ENCODE measurements around the gene ITGA2. TPM values are rescaled to one million over a fixed set of nuclear protein-coding genes. Genes with fewer than 3 reads are reported as not detected.

The ITGA2 gene
- total RNA-seq, 2 experiments from 2014 or later = 4.3 to 4.8 TPM

GRCh38 chr5:53063176-53063575 is 74.0 kb downstream of the ITGA2 start:
- Mint-ChIP-seq H3K9me3 (ENCODE audit: insufficient read depth) (no peaks in the 10 kb centered on the region), H3K4me3 (no peak overlapping the region), H3K27ac (no peak overlapping the region), H3K36me3 (ENCODE audit: low read depth) (peaks cover 43% of the 10 kb centered on the region), H3K27me3 (ENCODE audit: low read depth) (peaks cover 8% of the 10 kb centered on the region), H3K4me1 (ENCODE audit: low read depth) (peaks cover 8% of the 10 kb centered on the region)
- POLR2A ChIA-PET = no interaction called here
- DNase-seq = no peak
- CTCF ChIA-PET = no interaction called here
- ATAC-seq = no peak

GRCh38 chr5:53063791-53064190 is 74.6 kb downstream of the ITGA2 start:
- DNase-seq (no peak), ATAC-seq (no peak)
- H3K9me3 Mint-ChIP-seq (ENCODE audit: insufficient read depth) = no peaks in the 10 kb centered on the region
- ChIA-PET POLR2A (no interaction called here), CTCF (interaction anchor here (1.4 kb wide), 1 partner anchor 28 kb away, joined by 3 read pairs; no protein-coding TSS in a partner anchor)
- H3K4me1 Mint-ChIP-seq (ENCODE audit: low read depth) = peaks cover 11% of the 10 kb centered on the region
- H3K27ac Mint-ChIP-seq = no peak overlapping the region
- H3K4me3 Mint-ChIP-seq = no peak overlapping the region
- H3K27me3 Mint-ChIP-seq (ENCODE audit: low read depth) = peaks cover 7% of the 10 kb centered on the region
- H3K36me3 Mint-ChIP-seq (ENCODE audit: low read depth) = peaks cover 41% of the 10 kb centered on the region

DNA sequence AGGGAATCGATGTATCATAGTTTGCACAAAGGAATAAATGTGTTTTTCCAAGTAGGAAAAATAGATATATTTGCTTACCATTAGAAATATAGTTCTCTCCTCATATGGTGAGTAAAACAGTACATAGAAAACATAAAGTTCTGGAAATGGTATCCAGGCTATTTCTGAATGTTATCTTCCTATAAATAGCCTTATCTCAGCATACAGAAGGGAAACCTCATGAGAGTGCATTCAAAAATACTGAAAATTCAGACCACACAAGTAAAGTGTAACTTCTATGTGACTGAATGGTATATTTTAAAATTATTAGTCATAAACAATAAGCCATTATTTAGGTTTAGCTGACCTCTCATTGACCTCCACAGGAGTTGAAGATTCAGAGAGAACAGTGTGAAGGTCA is 76.9 kb downstream of the ITGA2 start:
- DNase-seq (no peak), ATAC-seq (no peak)
- Mint-ChIP-seq H3K27me3 (ENCODE audit: low read depth) (peaks cover 4% of the 10 kb centered on the region), H3K4me3 (no peak overlapping the region), H3K27ac (no peak overlapping the region), H3K36me3 (ENCODE audit: low read depth) (peaks cover 43% of the 10 kb centered on the region), H3K9me3 (ENCODE audit: insufficient read depth) (no peaks in the 10 kb centered on the region), H3K4me1 (ENCODE audit: low read depth) (peaks cover 28% of the 10 kb centered on the region)
- CTCF ChIA-PET = no interaction called here
- POLR2A ChIA-PET = no interaction called here

- peaks cover 38% of the 10 kb centered on the region for H3K36me3 Mint-ChIP-seq (ENCODE audit: low read depth)
- CTCF ChIA-PET = interaction anchor here (1.1 to 2.6 kb wide), 3 partner anchors 27 to 123 kb away, joined by 3 to 13 read pairs (median 10); no protein-coding TSS in a partner anchor
Observed at GRCh38 chr5:53067641-53068040, 78.5 kb downstream of the ITGA2 start.

DNA sequence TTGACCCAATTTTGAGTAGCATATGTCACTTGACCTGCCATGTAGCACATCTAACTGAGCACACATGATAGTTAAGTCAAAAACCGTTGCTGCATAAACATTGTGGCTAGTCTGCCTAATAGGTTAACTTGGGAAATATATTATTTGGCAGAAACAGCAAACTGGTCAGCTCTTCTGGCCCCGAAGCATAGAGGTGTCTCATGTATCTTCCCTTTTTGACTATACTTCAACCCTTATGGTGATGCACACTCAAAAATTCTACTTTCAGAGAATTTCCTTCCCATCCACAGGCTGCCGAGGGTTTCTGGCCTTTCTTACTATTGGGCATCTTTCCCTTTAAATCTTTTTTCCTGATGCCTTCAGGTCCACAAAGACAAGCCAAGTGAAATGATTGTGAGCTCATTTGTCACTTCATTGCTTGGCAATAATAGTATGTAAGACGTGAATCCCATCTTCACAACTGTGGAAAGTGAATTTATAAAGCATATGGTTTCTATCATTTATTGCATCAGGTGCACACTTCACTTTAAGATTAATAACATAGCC is 79.2 kb downstream of the ITGA2 start:
- peaks cover 30% of the 10 kb centered on the region for H3K4me1 Mint-ChIP-seq (ENCODE audit: low read depth)
- H3K27ac Mint-ChIP-seq = no peak overlapping the region
- ChIA-PET CTCF (interaction anchor here (1.1 to 2.6 kb wide), 4 partner anchors 10 to 124 kb away, joined by 3 to 13 read pairs (median 8); no protein-coding TSS in a partner anchor), POLR2A (interaction anchor here (1.0 kb wide), 1 partner anchor 20 kb away, joined by 3 read pairs; no protein-coding TSS in a partner anchor)
- ATAC-seq (no peak), DNase-seq (no peak)
- no peak overlapping the region for H3K4me3 Mint-ChIP-seq
- H3K27me3 Mint-ChIP-seq (ENCODE audit: low read depth) = peaks cover 4% of the 10 kb centered on the region
- no peaks in the 10 kb centered on the region for H3K9me3 Mint-ChIP-seq (ENCODE audit: insufficient read depth)
- H3K36me3 Mint-ChIP-seq (ENCODE audit: low read depth) = peaks cover 43% of the 10 kb centered on the region

More at GRCh38 chr5:53067641-53068040, 78.5 kb downstream of the ITGA2 start:
- Mint-ChIP-seq H3K27me3 (ENCODE audit: low read depth) (peaks cover 2% of the 10 kb centered on the region), H3K4me1 (ENCODE audit: low read depth) (peaks cover 30% of the 10 kb centered on the region), H3K4me3 (no peak overlapping the region), H3K27ac (no peak overlapping the region), H3K9me3 (ENCODE audit: insufficient read depth) (no peaks in the 10 kb centered on the region)
- ATAC-seq = no peak
- POLR2A ChIA-PET = interaction anchor here (1.0 kb wide), 1 partner anchor 19 kb away, joined by 3 read pairs; no protein-coding TSS in a partner anchor
- no peak for DNase-seq

GRCh38 chr5:53069626-53070025 is 80.5 kb downstream of the ITGA2 start:
- peak overlapping the region; percentile 80 for H3K27ac Mint-ChIP-seq
- ChIA-PET CTCF (interaction anchor here (0.7 to 2.6 kb wide), 12 partner anchors 8 to 125 kb away, joined by 3 to 13 read pairs (median 5); no protein-coding TSS in a partner anchor), POLR2A (interaction anchor here (0.8 to 1.3 kb wide), 2 partner anchors 18 to 28 kb away, joined by 3 read pairs; no protein-coding TSS in a partner anchor)
- H3K27me3 Mint-ChIP-seq (ENCODE audit: low read depth) = peaks cover 5% of the 10 kb centered on the region
- peaks cover 51% of the 10 kb centered on the region for H3K36me3 Mint-ChIP-seq (ENCODE audit: low read depth)
- ATAC-seq = peak; percentile 94
- peak overlapping the region; percentile 44 for H3K4me3 Mint-ChIP-seq
- DNase-seq = peak; percentile 82
- H3K9me3 Mint-ChIP-seq (ENCODE audit: insufficient read depth) = no peaks in the 10 kb centered on the region
- peaks cover 30% of the 10 kb centered on the region for H3K4me1 Mint-ChIP-seq (ENCODE audit: low read depth)

DNA sequence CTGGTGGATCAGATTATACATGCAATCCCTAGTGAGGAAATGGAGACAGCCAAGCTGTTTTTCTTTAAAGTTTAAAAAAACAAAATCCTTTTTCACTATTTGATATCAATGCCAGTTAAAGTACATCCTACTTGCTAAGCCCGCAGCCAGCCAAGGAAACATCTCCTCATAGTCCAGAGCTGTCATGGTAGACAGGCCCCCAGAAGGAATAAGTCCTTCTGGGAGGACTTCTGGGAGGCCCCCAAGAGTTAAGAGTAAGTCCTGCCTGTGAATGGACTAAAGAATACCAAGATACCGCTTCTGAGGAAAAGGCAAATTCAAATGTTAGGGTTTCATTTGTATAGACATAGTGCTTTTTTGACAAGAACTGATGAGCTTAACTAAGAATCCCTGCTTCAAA is 82.1 kb downstream of the ITGA2 start:
- no peak overlapping the region for H3K27ac Mint-ChIP-seq
- H3K4me1 Mint-ChIP-seq (ENCODE audit: low read depth) = peaks cover 30% of the 10 kb centered on the region
- peaks cover 58% of the 10 kb centered on the region for H3K36me3 Mint-ChIP-seq (ENCODE audit: low read depth)
- H3K27me3 Mint-ChIP-seq (ENCODE audit: low read depth) = peaks cover 4% of the 10 kb centered on the region
- CTCF ChIA-PET = interaction anchor here (1.1 to 1.6 kb wide), 2 partner anchors 20 to 123 kb away, joined by 4 to 10 read pairs; no protein-coding TSS in a partner anchor
- ATAC-seq (no peak), DNase-seq (no peak)
- POLR2A ChIA-PET = no interaction called here
- no peaks in the 10 kb centered on the region for H3K9me3 Mint-ChIP-seq (ENCODE audit: insufficient read depth)
- no peak overlapping the region for H3K4me3 Mint-ChIP-seq

- Mint-ChIP-seq H3K27ac (no peak overlapping the region), H3K4me1 (ENCODE audit: low read depth) (peaks cover 30% of the 10 kb centered on the region), H3K4me3 (no peak overlapping the region), H3K36me3 (ENCODE audit: low read depth) (peaks cover 58% of the 10 kb centered on the region), H3K27me3 (ENCODE audit: low read depth) (peaks cover 4% of the 10 kb centered on the region), H3K9me3 (ENCODE audit: insufficient read depth) (no peaks in the 10 kb centered on the region)
- POLR2A ChIA-PET = no interaction called here
- CTCF ChIA-PET = interaction anchor here (1.1 to 1.6 kb wide), 2 partner anchors 20 to 124 kb away, joined by 4 to 10 read pairs; no protein-coding TSS in a partner anchor
- DNase-seq (no peak), ATAC-seq (no peak)
Observed at GRCh38 chr5:53071738-53072137, 82.6 kb downstream of the ITGA2 start.

DNA sequence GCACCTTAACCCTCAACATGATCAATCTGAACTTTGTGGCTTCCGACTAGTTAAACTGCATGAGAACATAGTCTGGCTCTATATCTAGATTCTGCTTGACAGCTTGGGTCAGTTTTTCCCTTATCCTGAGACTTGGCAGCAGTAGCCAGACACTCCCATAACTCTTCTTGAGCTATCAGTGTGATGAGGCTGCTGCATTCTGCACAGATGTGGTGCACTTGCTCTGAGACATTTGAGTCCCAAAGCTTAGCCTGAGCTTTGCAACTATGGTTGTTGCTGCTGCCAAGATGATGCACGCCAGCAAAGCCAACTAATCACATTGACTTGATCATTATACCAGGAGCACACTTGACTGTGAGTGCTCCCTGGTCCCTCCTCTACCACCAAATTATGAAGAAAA is 84.2 kb downstream of the ITGA2 start:
- ChIA-PET CTCF (interaction anchor here (1.0 kb wide), 1 partner anchor 16 kb away, joined by 3 read pairs; no protein-coding TSS in a partner anchor), POLR2A (no interaction called here)
- no peak for ATAC-seq
- Mint-ChIP-seq H3K27me3 (ENCODE audit: low read depth) (peaks cover 4% of the 10 kb centered on the region), H3K36me3 (ENCODE audit: low read depth) (peaks cover 55% of the 10 kb centered on the region), H3K4me3 (no peak overlapping the region), H3K4me1 (ENCODE audit: low read depth) (peaks cover 22% of the 10 kb centered on the region), H3K27ac (no peak overlapping the region), H3K9me3 (ENCODE audit: insufficient read depth) (no peaks in the 10 kb centered on the region)
- no peak for DNase-seq

DNA sequence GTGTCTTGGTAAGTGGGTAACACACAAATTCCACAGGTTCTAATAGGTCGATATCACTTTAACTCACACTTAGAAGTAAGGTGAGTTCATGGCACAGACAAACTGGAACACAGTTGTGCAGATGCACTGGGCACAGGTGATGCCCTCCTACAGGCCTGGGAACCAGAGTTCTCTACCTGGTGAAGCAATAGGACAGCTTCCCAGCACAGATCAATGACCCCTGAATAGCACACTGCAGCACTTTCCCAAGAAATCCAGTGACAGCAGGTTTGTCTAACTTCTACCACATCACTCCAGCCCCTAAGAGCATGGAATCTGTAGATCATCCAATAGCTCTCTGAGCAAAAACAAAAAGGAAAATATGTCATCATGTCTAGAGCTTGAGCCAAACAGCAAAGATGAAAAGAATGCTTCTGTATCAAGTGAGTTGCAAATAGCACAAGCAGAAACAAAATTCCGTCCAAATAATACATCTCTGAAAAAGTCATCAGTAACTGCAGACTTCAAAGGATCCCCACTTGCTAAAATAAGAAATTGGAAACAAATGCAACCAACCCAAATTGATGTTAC is 86.9 kb downstream of the ITGA2 start:
- DNase-seq = no peak
- Mint-ChIP-seq H3K4me1 (ENCODE audit: low read depth) (peaks cover 19% of the 10 kb centered on the region), H3K27ac (no peak overlapping the region), H3K9me3 (ENCODE audit: insufficient read depth) (peaks cover 11% of the 10 kb centered on the region), H3K4me3 (no peak overlapping the region), H3K36me3 (ENCODE audit: low read depth) (peaks cover 65% of the 10 kb centered on the region), H3K27me3 (ENCODE audit: low read depth) (peaks cover 4% of the 10 kb centered on the region)
- CTCF ChIA-PET = no interaction called here
- POLR2A ChIA-PET = no interaction called here
- no peak for ATAC-seq

DNA sequence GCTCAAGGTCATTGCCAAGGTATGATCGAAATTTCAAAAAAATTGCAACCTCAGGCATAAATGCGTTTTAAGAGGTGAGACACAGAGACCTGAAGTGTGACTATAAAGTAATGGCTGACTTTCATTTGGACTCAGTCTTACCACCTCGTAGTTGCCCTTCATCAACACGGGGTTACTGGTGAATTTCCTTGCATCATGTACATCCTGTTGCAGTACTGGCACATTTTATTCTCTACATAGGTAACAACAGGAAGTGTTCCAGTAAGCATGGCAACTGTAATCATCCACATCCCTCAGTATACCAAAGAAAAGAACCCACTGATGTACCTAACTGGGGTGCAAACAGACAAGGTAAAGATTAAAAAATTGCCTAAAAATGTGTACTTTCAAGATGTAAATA is 91.1 kb downstream of the ITGA2 start:
- CTCF ChIA-PET = interaction anchor here (1.3 kb wide), 1 partner anchor 45 kb away, joined by 3 read pairs; no protein-coding TSS in a partner anchor
- H3K4me1 Mint-ChIP-seq (ENCODE audit: low read depth) = peaks cover 52% of the 10 kb centered on the region
- peak overlapping the region; percentile 10 for H3K27ac Mint-ChIP-seq
- ATAC-seq (peak; percentile 57), DNase-seq (no peak)
- peaks cover 58% of the 10 kb centered on the region for H3K36me3 Mint-ChIP-seq (ENCODE audit: low read depth)
- H3K27me3 Mint-ChIP-seq (ENCODE audit: low read depth) = no peaks in the 10 kb centered on the region
- H3K9me3 Mint-ChIP-seq (ENCODE audit: insufficient read depth) = peaks cover 11% of the 10 kb centered on the region
- POLR2A ChIA-PET = no interaction called here
- no peak overlapping the region for H3K4me3 Mint-ChIP-seq

DNA sequence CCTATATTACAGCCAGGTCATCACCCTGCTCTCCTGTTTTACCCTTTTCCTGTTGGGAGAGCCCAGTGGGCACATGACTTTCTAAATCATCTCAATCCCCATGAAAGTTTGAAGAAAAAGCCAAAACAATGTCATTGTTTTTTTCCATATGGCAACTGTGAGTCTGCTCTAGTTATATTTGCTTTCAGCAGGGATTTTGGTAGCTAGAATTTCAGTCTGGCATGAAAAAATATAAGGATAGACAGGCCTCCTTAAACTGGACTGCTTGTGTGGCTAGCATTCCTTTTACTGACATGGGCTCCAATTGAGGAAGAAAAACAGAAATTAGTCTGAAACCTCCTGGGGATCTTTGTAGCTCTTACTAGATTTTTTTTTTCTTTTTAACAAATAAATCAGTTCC is 94.8 kb downstream of the ITGA2 start:
- no peak for DNase-seq
- H3K4me3 Mint-ChIP-seq = peak overlapping the region; percentile 36
- H3K36me3 Mint-ChIP-seq (ENCODE audit: low read depth) = peaks cover 52% of the 10 kb centered on the region
- H3K27me3 Mint-ChIP-seq (ENCODE audit: low read depth) = no peaks in the 10 kb centered on the region
- ChIA-PET POLR2A (interaction anchor here (0.6 kb wide), 1 partner anchor 128 kb away, joined by 4 read pairs; no protein-coding TSS in a partner anchor), CTCF (no interaction called here)
- peak overlapping the region; percentile 71 for H3K27ac Mint-ChIP-seq
- peaks cover 69% of the 10 kb centered on the region for H3K4me1 Mint-ChIP-seq (ENCODE audit: low read depth)
- peaks cover 11% of the 10 kb centered on the region for H3K9me3 Mint-ChIP-seq (ENCODE audit: insufficient read depth)
- ATAC-seq = no peak

Data from activated CD8-positive, alpha-beta T cell treated with anti-CD3 and anti-CD28 coated beads, Interleukin-2, amount 10 ng/mL, durations not matched to agents 7 days and 5 days (primary cell).